Measurements from ENCODE around the gene FOXF1. TPM values are rescaled to one million over a fixed set of nuclear protein-coding genes. Genes with fewer than 3 reads are reported as not detected.
A peak's percentile ranks its signal among the peaks of the same experiment; 100 is the strongest.

Gene FOXF1
- total and polyA plus RNA-seq, 5 donors: 0.14 to 0.84 (median 0.35) TPM

- intact Hi-C loops (cut with DNase I): no loop called here
- no peaks in the 10 kb centered on the region for H3K9me3 ChIP-seq (ENCODE audit: control insufficient read depth, low read length)
- no peaks in the 10 kb centered on the region for H3K27me3 ChIP-seq (ENCODE audit: control insufficient read depth, insufficient read depth)
- H3K27ac ChIP-seq (ENCODE audit: low read length): no peak overlapping the region
- H3K4me1 ChIP-seq (ENCODE audit: control insufficient read depth, insufficient read depth, low read length): no peaks in the 10 kb centered on the region
- ATAC-seq (peak; percentile 56 to 98), DNase-seq (peak in 2 of 3 donors; percentile 47 to 71)
- H3K4me3 ChIP-seq (ENCODE audit: low read length): no peak overlapping the region
- WGBS: 21% methylated on average over 11 of the region's 11 CpGs
These were observed 33.3 kb upstream of the FOXF1 start for GRCh38 chr16:86476956-86477534.

GRCh38 chr16:86477642-86478041 is 32.7 kb upstream of the FOXF1 start:
- no peaks in the 10 kb centered on the region for H3K27me3 ChIP-seq (ENCODE audit: control insufficient read depth, insufficient read depth)
- WGBS: 55% methylated on average over 5 of the region's 5 CpGs
- intact Hi-C loops (cut with DNase I): no loop called here
- H3K4me1 ChIP-seq (ENCODE audit: control insufficient read depth, insufficient read depth, low read length): no peaks in the 10 kb centered on the region
- H3K9me3 ChIP-seq (ENCODE audit: control insufficient read depth, low read length): no peaks in the 10 kb centered on the region
- ATAC-seq: peak in 1 of 2 donors; percentile 72
- no peak for DNase-seq
- H3K4me3 ChIP-seq (ENCODE audit: low read length): no peak overlapping the region
- no peak overlapping the region for H3K27ac ChIP-seq (ENCODE audit: low read length)

GRCh38 chr16:86478779-86479178 is 31.5 kb upstream of the FOXF1 start:
- H3K27me3 ChIP-seq (ENCODE audit: control insufficient read depth, insufficient read depth): no peaks in the 10 kb centered on the region
- intact Hi-C loops (cut with DNase I): no loop called here
- no peak overlapping the region for H3K4me3 ChIP-seq (ENCODE audit: low read length)
- ATAC-seq: no peak
- no peaks in the 10 kb centered on the region for H3K4me1 ChIP-seq (ENCODE audit: control insufficient read depth, insufficient read depth, low read length)
- no peak overlapping the region for H3K27ac ChIP-seq (ENCODE audit: low read length)
- DNase-seq: no peak
- peaks cover 1% of the 10 kb centered on the region for H3K9me3 ChIP-seq (ENCODE audit: control insufficient read depth, low read length)

DNA sequence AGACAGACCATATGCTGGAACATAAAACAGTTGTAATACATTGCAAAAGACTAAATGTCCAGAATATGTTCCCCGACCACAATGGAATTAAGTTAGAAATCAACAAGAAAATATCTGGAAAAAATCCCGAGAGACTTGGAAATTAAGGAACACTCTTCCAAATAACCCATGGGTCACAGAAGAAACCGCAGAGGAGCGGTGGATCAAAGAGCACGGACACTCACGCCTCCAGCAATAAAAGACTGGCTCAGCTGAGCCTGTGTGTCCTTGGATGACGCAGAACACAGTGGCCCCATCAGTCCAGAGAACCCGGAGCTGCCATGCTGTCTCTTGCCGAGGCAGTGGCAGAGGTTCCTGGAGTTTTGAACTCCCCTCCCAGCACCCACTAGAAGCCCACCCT is 30.9 kb upstream of the FOXF1 start:
- no peaks in the 10 kb centered on the region for H3K4me1 ChIP-seq (ENCODE audit: control insufficient read depth, insufficient read depth, low read length)
- peaks cover 7% of the 10 kb centered on the region for H3K9me3 ChIP-seq (ENCODE audit: control insufficient read depth, low read length)
- ATAC-seq: no peak
- no peak for DNase-seq
- H3K27ac ChIP-seq (ENCODE audit: low read length): no peak overlapping the region
- 68% methylated on average over 9 of the region's 9 CpGs for WGBS
- H3K27me3 ChIP-seq (ENCODE audit: control insufficient read depth, insufficient read depth): no peaks in the 10 kb centered on the region
- no peak overlapping the region for H3K4me3 ChIP-seq (ENCODE audit: low read length)
- intact Hi-C loops (cut with DNase I): no loop called here

GRCh38 chr16:86480444-86480843 is 29.9 kb upstream of the FOXF1 start:
- Histone ChIP-seq H3K27me3 (ENCODE audit: control insufficient read depth, insufficient read depth) (no peaks in the 10 kb centered on the region), H3K27ac (ENCODE audit: low read length) (no peak overlapping the region), H3K4me3 (ENCODE audit: low read length) (no peak overlapping the region), H3K4me1 (ENCODE audit: control insufficient read depth, insufficient read depth, low read length) (no peaks in the 10 kb centered on the region), H3K9me3 (ENCODE audit: control insufficient read depth, low read length) (peaks cover 11% of the 10 kb centered on the region)
- ATAC-seq (no peak), DNase-seq (no peak)
- intact Hi-C loops (cut with DNase I): no loop called here
- WGBS: 54% methylated on average over 15 of the region's 15 CpGs

DNA sequence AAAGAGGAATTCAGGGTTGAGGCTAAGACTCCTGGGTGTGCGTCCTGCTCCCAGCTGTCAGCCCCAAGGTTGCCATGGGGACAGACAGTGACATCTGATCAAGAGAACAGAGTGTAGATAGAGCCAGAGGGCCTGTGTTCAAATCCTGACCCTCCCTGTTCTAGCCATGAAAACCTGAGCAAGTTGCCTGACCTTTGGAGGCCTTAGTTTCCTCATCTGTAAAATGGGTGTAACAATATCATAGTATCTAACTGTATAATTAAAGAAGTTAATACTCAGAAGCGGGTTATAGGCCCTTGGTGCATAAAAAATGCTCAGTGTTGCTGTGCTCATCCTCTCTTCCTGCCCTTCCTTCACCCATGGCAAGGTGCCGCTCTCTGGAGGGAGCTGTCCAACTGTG is 28.7 kb upstream of the FOXF1 start:
- 81% methylated on average over 3 of the region's 3 CpGs for WGBS
- intact Hi-C loops (cut with DNase I): no loop called here
- no peaks in the 10 kb centered on the region for H3K27me3 ChIP-seq (ENCODE audit: control insufficient read depth, insufficient read depth)
- no peak overlapping the region for H3K4me3 ChIP-seq (ENCODE audit: low read length)
- no peaks in the 10 kb centered on the region for H3K4me1 ChIP-seq (ENCODE audit: control insufficient read depth, insufficient read depth, low read length)
- DNase-seq (no peak), ATAC-seq (no peak)
- H3K9me3 ChIP-seq (ENCODE audit: control insufficient read depth, low read length): peaks cover 11% of the 10 kb centered on the region
- no peak overlapping the region for H3K27ac ChIP-seq (ENCODE audit: low read length)

DNA sequence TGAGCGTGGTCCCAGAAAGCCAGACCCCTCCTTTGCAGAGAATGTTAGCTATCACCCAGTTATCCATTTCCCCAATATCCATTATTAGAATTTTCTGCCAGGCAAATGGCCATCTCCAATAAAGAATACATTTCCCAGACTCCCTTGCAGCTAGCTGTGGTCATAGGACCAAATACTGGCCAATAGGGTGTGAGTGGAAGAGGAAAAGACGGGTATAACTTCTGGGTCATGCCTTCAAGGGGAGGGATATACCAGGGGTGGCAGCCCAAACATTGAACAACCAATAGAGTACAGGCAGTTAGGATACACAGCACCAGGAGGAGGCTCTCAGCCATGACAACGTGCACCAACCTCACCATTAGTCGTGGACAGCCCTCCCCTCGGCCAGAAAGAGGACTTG is 26.1 kb upstream of the FOXF1 start:
- Histone ChIP-seq H3K27me3 (ENCODE audit: control insufficient read depth, insufficient read depth) (no peaks in the 10 kb centered on the region), H3K4me3 (ENCODE audit: low read length) (no peak overlapping the region), H3K9me3 (ENCODE audit: control insufficient read depth, low read length) (peaks cover 11% of the 10 kb centered on the region), H3K4me1 (ENCODE audit: control insufficient read depth, insufficient read depth, low read length) (no peaks in the 10 kb centered on the region), H3K27ac (ENCODE audit: low read length) (no peak overlapping the region)
- intact Hi-C loops (cut with DNase I): no loop called here
- WGBS: 69% methylated on average over 5 of the region's 5 CpGs
- DNase-seq (no peak), ATAC-seq (no peak)

- no peaks in the 10 kb centered on the region for H3K4me1 ChIP-seq (ENCODE audit: control insufficient read depth, insufficient read depth, low read length)
- peaks cover 11% of the 10 kb centered on the region for H3K9me3 ChIP-seq (ENCODE audit: control insufficient read depth, low read length)
- intact Hi-C loops (cut with DNase I): no loop called here
- ATAC-seq (no peak), DNase-seq (no peak)
- H3K27me3 ChIP-seq (ENCODE audit: control insufficient read depth, insufficient read depth): no peaks in the 10 kb centered on the region
- H3K4me3 ChIP-seq (ENCODE audit: low read length): no peak overlapping the region
- no peak overlapping the region for H3K27ac ChIP-seq (ENCODE audit: low read length)
- whole genome bisulfite sequencing: 68% methylated on average over 3 of the region's 3 CpGs
These were observed 24.6 kb upstream of the FOXF1 start for GRCh38 chr16:86485746-86486145.

DNA sequence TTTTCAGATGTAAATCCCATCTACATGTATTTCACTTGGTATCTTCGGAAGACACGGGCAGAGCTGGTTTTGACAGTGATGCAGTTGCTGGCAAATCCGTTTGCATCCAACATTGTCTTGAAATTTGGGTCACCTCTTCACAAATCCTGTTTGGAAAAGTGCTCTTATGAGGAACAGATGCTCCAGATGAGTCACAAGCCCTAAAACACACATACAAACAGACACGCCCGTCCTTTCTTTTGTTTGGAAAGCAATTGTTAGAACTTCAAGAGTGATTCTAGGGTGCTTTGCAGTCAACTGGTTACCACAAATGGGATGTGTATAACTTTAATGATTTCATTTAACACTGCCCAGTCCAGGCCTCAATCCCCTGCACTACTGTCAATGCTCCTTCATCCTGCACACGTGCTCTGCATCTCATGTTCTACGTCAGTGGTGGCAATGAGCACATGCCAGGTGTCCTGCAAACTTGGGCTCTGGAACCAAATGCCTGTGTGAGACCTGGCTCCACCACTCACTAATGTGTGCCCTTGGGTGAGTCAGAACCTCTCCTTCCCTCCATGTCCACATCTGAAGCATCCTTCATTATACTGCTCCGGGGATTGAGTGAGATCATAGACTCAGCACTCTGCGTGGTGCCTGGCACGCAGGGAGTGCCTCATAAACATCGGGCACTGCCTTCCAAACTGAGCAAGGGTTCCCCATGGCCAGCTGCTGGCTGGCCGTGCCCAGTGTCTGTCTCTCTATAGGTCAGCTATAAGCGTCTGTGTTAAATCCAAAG is 19.3 kb upstream of the FOXF1 start:
- Histone ChIP-seq H3K4me3 (ENCODE audit: low read length) (no peak overlapping the region), H3K9me3 (ENCODE audit: control insufficient read depth, low read length) (no peaks in the 10 kb centered on the region), H3K27me3 (ENCODE audit: control insufficient read depth, insufficient read depth) (peaks cover 4% of the 10 kb centered on the region), H3K4me1 (ENCODE audit: control insufficient read depth, insufficient read depth, low read length) (no peaks in the 10 kb centered on the region), H3K27ac (ENCODE audit: low read length) (no peak overlapping the region)
- ATAC-seq (no peak), DNase-seq (no peak)
- WGBS: 79% methylated on average over 13 of the region's 13 CpGs
- intact Hi-C loops (cut with DNase I): no loop called here

DNA sequence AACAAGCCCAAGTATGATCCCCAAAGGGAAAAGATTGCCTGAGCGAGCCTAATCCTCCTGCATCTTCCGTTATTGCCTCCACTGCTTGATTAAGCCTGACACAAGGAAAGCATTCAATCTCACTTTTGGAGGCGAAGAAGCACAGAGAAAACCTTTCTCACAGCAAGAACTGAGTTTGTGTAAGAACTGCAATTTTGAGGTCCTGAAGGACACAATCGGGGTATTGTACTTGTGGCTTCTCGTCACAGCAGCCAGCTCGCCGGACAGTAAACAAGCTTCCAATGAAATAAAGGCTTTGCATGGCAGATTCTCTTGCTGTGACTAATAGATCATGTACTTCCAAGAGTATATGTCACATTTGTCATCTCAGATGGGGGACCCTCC is 18.7 kb upstream of the FOXF1 start:
- intact Hi-C loops (cut with DNase I): no loop called here
- no peak overlapping the region for H3K4me3 ChIP-seq (ENCODE audit: low read length)
- peaks cover 4% of the 10 kb centered on the region for H3K27me3 ChIP-seq (ENCODE audit: control insufficient read depth, insufficient read depth)
- no peaks in the 10 kb centered on the region for H3K9me3 ChIP-seq (ENCODE audit: control insufficient read depth, low read length)
- no peak overlapping the region for H3K27ac ChIP-seq (ENCODE audit: low read length)
- ATAC-seq (no peak), DNase-seq (no peak)
- H3K4me1 ChIP-seq (ENCODE audit: control insufficient read depth, insufficient read depth, low read length): no peaks in the 10 kb centered on the region
- WGBS: 75% methylated on average over 7 of the region's 7 CpGs

- Histone ChIP-seq H3K4me3 (ENCODE audit: low read length) (no peak overlapping the region), H3K27me3 (ENCODE audit: control insufficient read depth, insufficient read depth) (peaks cover 4% of the 10 kb centered on the region), H3K4me1 (ENCODE audit: control insufficient read depth, insufficient read depth, low read length) (no peaks in the 10 kb centered on the region), H3K9me3 (ENCODE audit: control insufficient read depth, low read length) (no peaks in the 10 kb centered on the region), H3K27ac (ENCODE audit: low read length) (no peak overlapping the region)
- ATAC-seq (no peak), DNase-seq (no peak)
- intact Hi-C loops (cut with DNase I): no loop called here
- WGBS: 63% methylated on average over 4 of the region's 4 CpGs
These were observed 17.9 kb upstream of the FOXF1 start for GRCh38 chr16:86492267-86492960.
